ENCODE data around the gene CDK15. TPM values are rescaled to one million over a fixed set of nuclear protein-coding genes. Genes with fewer than 3 reads are reported as not detected.

CDK15 gene
- total and polyA plus RNA-seq, 2 donors (not counting 1 experiment from before 2014, with no cell fraction given), result not detected

- H3K4me2 ChIP-seq (replicated peaks; ENCODE audit: low read depth, low read length, poor library complexity, severe bottlenecking), result no peak overlapping the region
- Mint-ChIP-seq H3K4me1 (no peaks in the 10 kb centered on the region), H3K9me3 (ENCODE audit: insufficient read depth) (no peaks in the 10 kb centered on the region), H3K27me3 (peaks cover 35% of the 10 kb centered on the region), H3K4me3 (no peak overlapping the region), H3K27ac (no peak overlapping the region)
- no peaks in the 10 kb centered on the region for H3K79me2 ChIP-seq (ENCODE audit: control insufficient read depth, insufficient read depth, low read length)
- ChIA-PET POLR2A (no interaction called here), CTCF (no interaction called here)
- peaks cover 0 to 4% (median 2%) of the 10 kb centered on the region in 4 experiments for H3K27me3 ChIP-seq (replicated peaks in 1 of 4; ENCODE audit: control extremely low read depth in 1 of 4, control insufficient read depth in 3 of 4, insufficient read depth in 4 of 4, low read length in 3 of 4)
- intact Hi-C loops (cut with micrococcal nuclease), result no loop called here
- ATAC-seq (ENCODE audit: low read depth), result no peak
- no peak overlapping the region for H3K4me3 ChIP-seq (ENCODE audit: control extremely low read depth in 1 of 5, extremely low read depth in 1 of 5, insufficient read depth in 1 of 5, low read depth in 2 of 5, low read length in 4 of 5)
- WGBS (ENCODE audit: insufficient coverage), result 57% methylated on average over 7 of the region's 7 CpGs
- no peak overlapping the region for H2AFZ ChIP-seq (ENCODE audit: insufficient read depth, low read depth, low read length, poor library complexity, severe bottlenecking)
- no peak for DNase-seq
- no peak overlapping the region for H3K27ac ChIP-seq (ENCODE audit: low read length in 2 of 2)
- H3K4me1 ChIP-seq (ENCODE audit: control insufficient read depth in 2 of 2, insufficient read depth in 2 of 2, low read length in 2 of 2), result no peaks in the 10 kb centered on the region
- no peaks in the 10 kb centered on the region for H3K36me3 ChIP-seq (replicated peaks in 1 of 2; ENCODE audit: control extremely low read depth in 1 of 2, control insufficient read depth in 1 of 2, extremely low read depth in 1 of 2, insufficient read depth in 2 of 2, low read length in 1 of 2)
- TF ChIP-seq, protein P1, sequence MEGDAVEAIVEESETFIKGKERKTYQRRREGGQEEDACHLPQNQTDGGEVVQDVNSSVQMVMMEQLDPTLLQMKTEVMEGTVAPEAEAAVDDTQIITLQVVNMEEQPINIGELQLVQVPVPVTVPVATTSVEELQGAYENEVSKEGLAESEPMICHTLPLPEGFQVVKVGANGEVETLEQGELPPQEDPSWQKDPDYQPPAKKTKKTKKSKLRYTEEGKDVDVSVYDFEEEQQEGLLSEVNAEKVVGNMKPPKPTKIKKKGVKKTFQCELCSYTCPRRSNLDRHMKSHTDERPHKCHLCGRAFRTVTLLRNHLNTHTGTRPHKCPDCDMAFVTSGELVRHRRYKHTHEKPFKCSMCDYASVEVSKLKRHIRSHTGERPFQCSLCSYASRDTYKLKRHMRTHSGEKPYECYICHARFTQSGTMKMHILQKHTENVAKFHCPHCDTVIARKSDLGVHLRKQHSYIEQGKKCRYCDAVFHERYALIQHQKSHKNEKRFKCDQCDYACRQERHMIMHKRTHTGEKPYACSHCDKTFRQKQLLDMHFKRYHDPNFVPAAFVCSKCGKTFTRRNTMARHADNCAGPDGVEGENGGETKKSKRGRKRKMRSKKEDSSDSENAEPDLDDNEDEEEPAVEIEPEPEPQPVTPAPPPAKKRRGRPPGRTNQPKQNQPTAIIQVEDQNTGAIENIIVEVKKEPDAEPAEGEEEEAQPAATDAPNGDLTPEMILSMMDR (IDR thresholded peaks at IDR 0.05), result no peak
- no peak for TF ChIP-seq EZH2 (IDR thresholded peaks at IDR 0.05; ENCODE audit: borderline replicate concordance, insufficient read depth, low read depth, low read length, poor library complexity, severe bottlenecking)
- H3K9me3 ChIP-seq (ENCODE audit: control extremely low read depth in 1 of 3, control insufficient read depth in 2 of 3, insufficient read depth in 1 of 3, low read length in 2 of 3), result peaks cover 0 to 3% (median 0%) of the 10 kb centered on the region in 3 donors
- H3K9ac ChIP-seq (ENCODE audit: low read length), result no peak overlapping the region
- H4K20me1 ChIP-seq (ENCODE audit: control insufficient read depth, insufficient read depth, low read length, poor library complexity, severe bottlenecking), result no peaks in the 10 kb centered on the region
These were observed 127.5 kb downstream of the CDK15 start for GRCh38 chr2:201933792-201934237.

DNA sequence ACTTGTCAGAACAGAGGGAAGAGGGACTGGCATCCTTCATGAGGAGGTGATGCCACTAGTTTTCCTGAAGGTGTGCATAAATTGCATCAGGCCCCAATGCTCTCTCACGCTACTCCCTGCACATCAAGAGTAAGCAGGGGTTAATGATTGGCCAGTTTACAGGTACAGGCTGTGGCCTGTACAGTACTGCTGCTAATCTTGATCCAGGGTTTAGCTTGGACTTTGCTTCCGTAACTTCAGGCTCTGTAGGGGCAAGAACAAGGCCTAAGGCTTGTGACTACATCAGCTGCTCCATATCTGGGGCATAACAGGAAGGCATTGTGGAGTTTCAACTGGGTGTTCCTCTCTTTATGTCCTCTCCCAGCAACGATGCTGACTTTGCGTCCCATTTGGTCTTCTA, 130.5 kb downstream of the CDK15 start:
- Histone ChIP-seq H3K79me2 (ENCODE audit: control insufficient read depth, insufficient read depth, low read length) (no peaks in the 10 kb centered on the region), H3K9ac (ENCODE audit: low read length) (no peak overlapping the region), H3K27me3 (replicated peaks in 1 of 4; ENCODE audit: control extremely low read depth in 1 of 4, control insufficient read depth in 3 of 4, insufficient read depth in 4 of 4, low read length in 3 of 4) (peaks cover 0 to 4% (median 0%) of the 10 kb centered on the region in 4 experiments), H3K4me1 (ENCODE audit: control insufficient read depth in 2 of 2, insufficient read depth in 2 of 2, low read length in 2 of 2) (no peaks in the 10 kb centered on the region), H4K20me1 (ENCODE audit: control insufficient read depth, insufficient read depth, low read length, poor library complexity, severe bottlenecking) (no peaks in the 10 kb centered on the region), H3K4me2 (replicated peaks; ENCODE audit: low read depth, low read length, poor library complexity, severe bottlenecking) (no peak overlapping the region), H2AFZ (ENCODE audit: insufficient read depth, low read depth, low read length, poor library complexity, severe bottlenecking) (no peak overlapping the region), H3K9me3 (ENCODE audit: control extremely low read depth in 1 of 3, control insufficient read depth in 2 of 3, insufficient read depth in 1 of 3, low read length in 2 of 3) (peaks cover 0 to 3% (median 0%) of the 10 kb centered on the region in 3 donors), H3K4me3 (ENCODE audit: control extremely low read depth in 1 of 5, extremely low read depth in 1 of 5, insufficient read depth in 1 of 5, low read depth in 2 of 5, low read length in 4 of 5) (no peak overlapping the region), H3K36me3 (replicated peaks in 1 of 2; ENCODE audit: control extremely low read depth in 1 of 2, control insufficient read depth in 1 of 2, extremely low read depth in 1 of 2, insufficient read depth in 2 of 2, low read length in 1 of 2) (no peaks in the 10 kb centered on the region), H3K27ac (ENCODE audit: low read length in 2 of 2) (no peak overlapping the region)
- ATAC-seq (ENCODE audit: low read depth) (no peak), DNase-seq (no peak)
- no peak for TF ChIP-seq EZH2 (IDR thresholded peaks at IDR 0.05; ENCODE audit: borderline replicate concordance, insufficient read depth, low read depth, low read length, poor library complexity, severe bottlenecking)
- ChIA-PET POLR2A (no interaction called here), CTCF (interaction anchor here (1.1 kb wide), 1 partner anchor 79 kb away, joined by 3 read pairs; no protein-coding TSS in a partner anchor)
- H3K27me3 Mint-ChIP-seq, result peaks cover 28% of the 10 kb centered on the region
- intact Hi-C loops (cut with micrococcal nuclease), result no loop called here
- H3K4me3 Mint-ChIP-seq, result no peak overlapping the region
- no peaks in the 10 kb centered on the region for H3K4me1 Mint-ChIP-seq
- H3K27ac Mint-ChIP-seq, result no peak overlapping the region
- H3K9me3 Mint-ChIP-seq (ENCODE audit: insufficient read depth), result no peaks in the 10 kb centered on the region
- WGBS (ENCODE audit: insufficient coverage), result 88% methylated on average over 4 of the region's 4 CpGs

Measured in B cell (primary cell).